8988T (cell line): ENCODE data around the gene CERS3.
"Not testable (repeated sequence)": the region's sequence is repeated elsewhere in the genome, so short reads cannot be mapped to it uniquely, and the experiment has no call there.

Experiments used
- DNase-seq: peaks from one replicate; pipeline ENCODE4 v3.0.0; 2011

Gene CERS3

GRCh38 chr15:100463515-100463914 lies 65.2 kb downstream of the CERS3 start:
- DNase-seq: no peak

- no peak for DNase-seq
Observed at GRCh38 chr15:100461049-100461448, 67.7 kb downstream of the CERS3 start.

GRCh38 chr15:100457201-100457600 lies 71.5 kb downstream of the CERS3 start:
- DNase-seq: no peak

GRCh38 chr15:100454148-100454547 lies 74.6 kb downstream of the CERS3 start:
- no peak for DNase-seq

GRCh38 chr15:100448481-100448880 lies 80.3 kb downstream of the CERS3 start:
- no peak for DNase-seq

GRCh38 chr15:100441063-100441462 lies 87.7 kb downstream of the CERS3 start:
- not testable (repeated sequence) for DNase-seq

- DNase-seq: no peak
Observed at GRCh38 chr15:100439514-100439913, 89.2 kb downstream of the CERS3 start.

- no peak for DNase-seq
Observed at GRCh38 chr15:100438570-100438969, 90.2 kb downstream of the CERS3 start.

- DNase-seq: no peak
Observed at GRCh38 chr15:100437261-100437660, 91.5 kb downstream of the CERS3 start.

- DNase-seq: no peak
Observed at GRCh38 chr15:100434561-100434960, 94.2 kb downstream of the CERS3 start.

- DNase-seq: no peak
Observed at GRCh38 chr15:100434038-100434437, 94.7 kb downstream of the CERS3 start.

GRCh38 chr15:100433304-100433703 lies 95.4 kb downstream of the CERS3 start:
- no peak for DNase-seq

GRCh38 chr15:100430411-100430810 lies 98.3 kb downstream of the CERS3 start:
- no peak for DNase-seq

GRCh38 chr15:100429116-100429728 lies 99.5 kb downstream of the CERS3 start:
- no peak for DNase-seq

GRCh38 chr15:100426937-100427336 lies 101.8 kb downstream of the CERS3 start:
- no peak for DNase-seq

- DNase-seq: no peak
Observed at GRCh38 chr15:100405179-100405578, 123.6 kb downstream of the CERS3 start.

- no peak for DNase-seq
Observed at GRCh38 chr15:100400996-100401395, 127.8 kb downstream of the CERS3 start.

GRCh38 chr15:100394736-100395440 lies 133.9 kb downstream of the CERS3 start:
- no peak for DNase-seq

- DNase-seq: no peak
Observed at GRCh38 chr15:100393008-100393407, 135.7 kb downstream of the CERS3 start.

GRCh38 chr15:100385300-100386050 lies 143.3 kb downstream of the CERS3 start:
- DNase-seq: no peak

GRCh38 chr15:100384108-100384410 lies 144.7 kb downstream of the CERS3 start:
- no peak for DNase-seq

GRCh38 chr15:100383302-100384107 lies 145.2 kb downstream of the CERS3 start:
- DNase-seq: no peak

GRCh38 chr15:100373942-100374341 lies 154.8 kb downstream of the CERS3 start:
- DNase-seq: no peak
